Common myeloid progenitor, CD34-positive (primary cell): ENCODE measurements around the gene PFN1.

ENCODE experiments used
- CTCF ChIA-PET: fragments of 350-600 bp; sonication (Branson Sonifier 250); formaldehyde crosslinking; loops from one replicate; lab custom pipeline; 2021; ENCODE audit warnings: antibody characterized with exemption; lab: Charles Lee
- POLR2A ChIA-PET: fragments of 350-600 bp; sonication (Branson Sonifier 250); formaldehyde crosslinking; loops from one replicate; lab custom pipeline; 2021; ENCODE audit warnings: antibody characterized with exemption; lab: Charles Lee
- DNase-seq, 3 donors: peaks; one replicate each; pipeline versions ENCODE4 v3.0.0 to v3.0.0-alpha.2; 2013
- H3K27ac ChIP-seq, 2 experiments: 1 replicate in 1 of 2; 2 replicates in 1 of 2; pipeline ENCODE4 v1.7.0; 2013; ENCODE audit warnings: inconsistent platforms in 2 of 2, low read length in 2 of 2, mild to moderate bottlenecking in 2 of 2, low read depth in 1 of 2, moderate library complexity in 1 of 2; ENCODE audit not compliant: severe bottlenecking in 2 of 2, insufficient read depth in 1 of 2, poor library complexity in 1 of 2
- H3K27me3 ChIP-seq, 5 experiments: replicated peaks in 2 of 5; 1 replicate in 3 of 5; 2 replicates in 2 of 5; pipeline versions ENCODE4 v1.6.1 to v1.7.0; 2013; ENCODE audit warnings: low read length in 4 of 5, mild to moderate bottlenecking in 2 of 5, moderate library complexity in 2 of 5, inconsistent platforms in 1 of 5; ENCODE audit not compliant: insufficient read depth in 5 of 5, control insufficient read depth in 4 of 5
- H3K36me3 ChIP-seq, 4 experiments: 1 replicate in 2 of 4; 2 replicates in 2 of 4; pipeline versions ENCODE4 v1.6.1 to v1.7.0; 2013; ENCODE audit warnings: low read length in 3 of 4, control low read depth in 1 of 4, mild to moderate bottlenecking in 1 of 4; ENCODE audit not compliant: control insufficient read depth in 4 of 4, insufficient read depth in 4 of 4
- H3K4me1 ChIP-seq, 4 experiments: 1 replicate in 3 of 4; 2 replicates in 1 of 4; pipeline versions ENCODE4 v1.6.1 to v1.7.1; 2013; ENCODE audit warnings: low read length in 3 of 4, mild to moderate bottlenecking in 3 of 4, control low read depth in 1 of 4, inconsistent platforms in 1 of 4, moderate library complexity in 1 of 4; ENCODE audit not compliant: control insufficient read depth in 4 of 4, insufficient read depth in 4 of 4; ENCODE audit errors: control extremely low read depth in 1 of 4
- H3K4me3 ChIP-seq, 7 experiments: 1 replicate in 4 of 7; 2 replicates in 3 of 7; pipeline versions ENCODE4 v1.5.1 to v1.7.0; 2013; ENCODE audit warnings: mild to moderate bottlenecking in 7 of 7, low read length in 6 of 7, moderate library complexity in 6 of 7, inconsistent platforms in 2 of 7, low read depth in 2 of 7, control low read depth in 1 of 7; ENCODE audit not compliant: insufficient read depth in 4 of 7, control insufficient read depth in 1 of 7; ENCODE audit errors: extremely low read depth in 1 of 7
- H3K9me3 ChIP-seq, 5 experiments: 1 replicate in 4 of 5; 2 replicates in 1 of 5; pipeline versions ENCODE4 v1.6.1 to v1.7.1; 2013; ENCODE audit warnings: low read length in 4 of 5, mild to moderate bottlenecking in 2 of 5, inconsistent platforms in 1 of 5, low read depth in 1 of 5, moderate library complexity in 1 of 5; ENCODE audit not compliant: control insufficient read depth in 4 of 5, insufficient read depth in 2 of 5; ENCODE audit errors: control extremely low read depth in 1 of 5
- WGBS: methylation state at CpG from one replicate; pipeline ENCODE4 v1.1.5; 2013; ENCODE audit not compliant: insufficient coverage; 5-methylcytosine and 5-hydroxymethylcytosine counted together

Gene PFN1

DNA sequence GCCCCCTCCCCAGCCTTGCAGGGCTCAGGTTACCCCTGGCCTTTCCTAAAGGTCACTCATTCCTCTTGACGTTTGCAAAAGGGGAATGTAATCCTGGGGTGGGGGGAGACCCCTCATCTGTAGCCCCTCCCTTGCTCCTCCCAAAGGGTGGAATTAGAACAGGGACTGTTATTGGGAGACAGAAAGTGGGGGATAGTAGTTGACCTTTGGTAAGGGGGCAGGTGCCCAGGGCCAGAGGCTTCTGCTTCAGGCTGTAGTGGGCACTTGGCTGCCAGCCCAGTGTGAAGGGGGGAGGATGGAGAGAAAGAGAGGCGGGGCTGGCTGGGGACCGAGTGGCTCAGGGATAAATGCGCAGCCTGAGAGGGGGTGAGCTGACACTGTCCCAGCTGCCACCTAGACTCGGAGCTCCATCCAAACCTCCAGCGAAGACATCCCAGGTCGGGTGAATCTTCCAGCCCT, 2.4 kb upstream of the PFN1 start, which contains the start of gene ENO3:
Gene ENO3, plus strand, starts transcription at position 374 of the 459 bp plus-strand sequence. CDS start 711 bp downstream, outside the sequence.
- no peak for DNase-seq
- Histone ChIP-seq H3K36me3 (peaks cover 0 to 13% (median 4%) of the 10 kb centered on the region in 4 experiments), H3K27ac (peak within 1 kb of the TSS; percentile 74 to 82), H3K4me3 (peak within 1 kb of the TSS; percentile 35 to 98 (median 63)), H3K27me3 (no peaks in the 10 kb centered on the region), H3K4me1 (peaks cover 12 to 41% (median 37%) of the 10 kb centered on the region in 4 experiments), H3K9me3 (no peaks in the 10 kb centered on the region)
- CTCF ChIA-PET, result interaction anchor here (1.0 to 8.5 kb wide), 5 partner anchors 8 to 41 kb away, joined by 3 to 69 read pairs (median 3); partner anchors contain the start of gene SPAG7
- WGBS, result 80% methylated on average over 1 of the region's 7 CpGs
- POLR2A ChIA-PET, result interaction anchor here (3.0 kb wide), 1 partner anchor 11 kb away, joined by 17 read pairs; the partner anchor contains the start of genes RNF167 and SLC25A11

- H3K4me3 ChIP-seq, result peak overlapping the region; percentile 35 to 98 (median 63)
- ChIA-PET CTCF (interaction anchor here (1.0 to 8.0 kb wide), 3 partner anchors 9 to 41 kb away, joined by 3 to 35 read pairs (median 3); no protein-coding TSS in a partner anchor), POLR2A (interaction anchor here (3.0 kb wide), 1 partner anchor 11 kb away, joined by 17 read pairs; the partner anchor contains the start of genes RNF167 and SLC25A11)
- WGBS, result 2% methylated on average over 30 of the region's 52 CpGs
- DNase-seq, result peak in 1 of 3 donors; percentile 76
- H3K36me3 ChIP-seq, result peaks cover 0 to 19% (median 10%) of the 10 kb centered on the region in 4 experiments
- H3K4me1 ChIP-seq, result peaks cover 17 to 46% (median 42%) of the 10 kb centered on the region in 4 experiments
- H3K9me3 ChIP-seq, result no peaks in the 10 kb centered on the region
- no peaks in the 10 kb centered on the region for H3K27me3 ChIP-seq
- H3K27ac ChIP-seq, result peak overlapping the region; percentile 74 to 82
These were observed 1.9 kb upstream of the PFN1 start for GRCh38 chr17:4950075-4950745.

- Histone ChIP-seq H3K4me3 (peak overlapping the region; percentile 27 to 98 (median 90)), H3K27me3 (no peaks in the 10 kb centered on the region), H3K27ac (peak overlapping the region; percentile 74 to 87), H3K4me1 (peaks cover 22 to 54% (median 49%) of the 10 kb centered on the region in 4 experiments), H3K9me3 (no peaks in the 10 kb centered on the region), H3K36me3 (peaks cover 0 to 26% (median 15%) of the 10 kb centered on the region in 4 experiments)
- POLR2A ChIA-PET, result interaction anchor here (1.0 to 3.0 kb wide), 2 partner anchors 10 to 15 kb away, joined by 4 to 17 read pairs; partner anchors contain the start of genes RNF167 and SLC25A11
- 0% methylated on average over 38 of the region's 75 CpGs for WGBS
- CTCF ChIA-PET, result interaction anchor here (1.0 to 8.0 kb wide), 4 partner anchors 10 to 40 kb away, joined by 3 to 35 read pairs (median 4); partner anchors contain the start of genes RNF167 and SLC25A11
- peak; percentile 86 to 92 (median 90) for DNase-seq
These were observed 1.2 kb upstream of the PFN1 start for GRCh38 chr17:4949321-4950074.

DNA sequence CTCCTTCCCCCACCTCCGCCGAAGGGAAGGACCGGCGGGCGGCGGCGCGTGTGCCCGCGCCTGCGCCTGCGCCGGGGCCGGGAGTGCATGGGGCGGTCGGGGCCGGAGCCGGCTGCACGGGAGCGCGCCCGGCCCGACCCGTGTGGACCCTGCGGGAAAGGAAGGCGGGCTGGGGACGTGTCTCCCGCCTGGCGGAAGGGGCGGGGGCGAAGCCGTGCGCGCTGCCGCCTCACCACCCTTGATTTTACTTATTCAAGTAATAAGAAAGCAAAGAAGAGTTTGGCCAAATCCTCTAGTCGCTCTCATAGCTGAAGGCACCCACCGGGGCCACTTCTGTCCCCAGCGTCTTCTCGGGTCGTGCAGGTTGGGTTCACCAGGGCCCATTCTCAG, 596 bp upstream of the PFN1 start:
- Histone ChIP-seq H3K27me3 (no peaks in the 10 kb centered on the region), H3K4me1 (peaks cover 24 to 59% (median 55%) of the 10 kb centered on the region in 4 experiments), H3K27ac (peak overlapping the region; percentile 74 to 87), H3K9me3 (no peaks in the 10 kb centered on the region), H3K36me3 (peaks cover 0 to 30% (median 17%) of the 10 kb centered on the region in 4 experiments), H3K4me3 (peak overlapping the region; percentile 37 to 98 (median 90))
- POLR2A ChIA-PET, result interaction anchor here (1.0 to 3.0 kb wide), 3 partner anchors 9 to 18 kb away, joined by 3 to 17 read pairs (median 4); partner anchors contain the start of genes RNF167 and SLC25A11
- DNase-seq, result peak; percentile 83 to 88 (median 84)
- CTCF ChIA-PET, result interaction anchor here (1.4 to 1.6 kb wide), 2 partner anchors 9 to 11 kb away, joined by 3 to 5 read pairs; partner anchors contain the start of genes RNF167 and SLC25A11
- 0% methylated on average over 17 of the region's 40 CpGs for WGBS

- no peaks in the 10 kb centered on the region for H3K27me3 ChIP-seq
- no peaks in the 10 kb centered on the region for H3K9me3 ChIP-seq
- peak overlapping the region; percentile 70 to 87 for H3K27ac ChIP-seq
- WGBS, result under 1% methylated on average over 22 of the region's 56 CpGs
- POLR2A ChIA-PET, result interaction anchor here (1.0 to 3.0 kb wide), 3 partner anchors 8 to 48 kb away, joined by 3 to 17 read pairs (median 4); partner anchors contain the start of genes C17orf107, RNF167 and SLC25A11
- H3K4me3 ChIP-seq, result peak overlapping the region; percentile 72 to 98 (median 94)
- peaks cover 0 to 39% (median 26%) of the 10 kb centered on the region in 4 experiments for H3K36me3 ChIP-seq
- peaks cover 30 to 73% (median 68%) of the 10 kb centered on the region in 4 experiments for H3K4me1 ChIP-seq
- CTCF ChIA-PET, result interaction anchor here (1.1 to 1.7 kb wide), 8 partner anchors 8 to 113 kb away, joined by 3 to 8 read pairs (median 4); no protein-coding TSS in a partner anchor
- DNase-seq, result peak in 2 of 3 donors; percentile 52 to 57
These were observed 742 bp downstream of the PFN1 start for GRCh38 chr17:4947411-4948165.
